Measurements from ENCODE around the gene EZH1.
"Not testable (repeated sequence)": the region's sequence is repeated elsewhere in the genome, so short reads cannot be mapped to it uniquely, and the experiment has no call there.

The EZH1 gene

DNA sequence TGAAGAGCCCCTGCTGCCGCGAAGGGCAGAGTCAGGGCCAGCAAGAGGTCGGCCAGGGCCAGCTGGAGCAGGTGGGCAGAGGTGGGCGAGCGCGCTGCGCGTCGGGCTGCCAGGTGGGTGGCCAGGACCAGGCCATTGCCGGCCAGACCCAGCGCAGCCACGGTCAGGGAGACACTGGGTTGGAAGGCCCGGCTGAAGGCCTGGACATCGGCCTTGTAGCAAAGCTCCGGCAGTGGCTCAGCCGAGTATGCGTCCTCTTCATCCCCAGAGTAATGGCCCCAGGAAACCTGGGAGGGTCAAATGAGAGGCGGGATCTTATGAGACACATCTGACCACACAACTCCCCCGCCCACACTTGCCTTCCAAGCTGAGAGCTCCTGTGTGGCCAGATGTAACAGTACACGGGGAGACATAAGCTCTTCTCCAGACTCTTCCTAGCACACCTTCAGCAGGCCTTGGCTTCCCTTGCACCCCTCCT, 64.5 kb downstream of the EZH1 start:
- no peak for DNase-seq

- peak; percentile 79 for DNase-seq
These were observed 65.1 kb downstream of the EZH1 start for GRCh38 chr17:42679492-42680330.

GRCh38 chr17:42678951-42679491, 65.8 kb downstream of the EZH1 start:
- peak; percentile 48 for DNase-seq

- DNase-seq, result peak; percentile 78
These were observed 66.7 kb downstream of the EZH1 start for GRCh38 chr17:42677921-42678781.

DNA sequence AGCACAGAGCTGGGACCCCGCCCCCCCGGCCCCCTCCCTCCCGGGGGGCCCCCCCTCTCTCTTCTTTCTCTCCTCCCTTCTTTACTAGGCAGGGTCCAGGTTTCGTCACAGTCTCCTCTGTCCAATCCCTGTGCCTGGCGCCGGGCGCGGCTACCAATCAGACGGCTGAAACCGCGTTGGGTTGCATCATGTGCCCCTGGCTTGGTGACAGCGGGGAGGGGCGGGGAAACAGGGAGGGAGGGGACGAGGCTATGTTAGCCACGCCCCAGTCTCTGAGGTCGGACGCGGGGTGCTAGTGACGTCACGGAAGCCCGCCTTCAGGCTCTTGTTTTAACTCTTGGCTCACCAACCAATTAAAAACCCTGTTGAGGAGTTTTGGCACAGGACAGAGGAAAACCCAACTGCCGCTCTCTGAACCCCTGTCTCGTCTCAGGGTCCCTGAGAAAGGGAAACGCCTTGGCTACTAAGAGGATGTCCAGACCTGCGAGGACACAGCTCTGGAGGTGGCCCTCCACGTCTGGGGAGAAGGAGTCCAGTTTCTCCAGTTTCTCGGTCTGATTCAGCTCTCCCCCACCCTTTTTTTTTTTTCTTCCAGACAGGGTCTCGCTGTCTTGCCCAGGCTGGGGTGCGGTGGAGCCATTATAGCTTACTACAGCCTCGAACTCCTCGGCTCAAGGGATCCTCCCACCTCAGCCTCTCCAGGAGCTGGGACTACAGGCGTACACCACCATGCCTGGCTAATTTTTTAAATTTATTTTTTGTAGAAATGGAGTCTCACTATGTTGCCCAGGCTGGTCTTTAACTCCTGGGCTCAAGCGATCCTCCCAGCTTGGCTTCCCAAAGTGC, 67.6 kb downstream of the EZH1 start:
- DNase-seq, result peak; percentile 98

- peak; percentile 19 for DNase-seq
These were observed 68.3 kb downstream of the EZH1 start, which contains the start of gene PLEKHH3 for GRCh38 chr17:42676424-42677011. TSS of gene PLEKHH3 (minus strand) at chr17:42676994. CDS start at chr17:42676563, 431 bp downstream.

- no peak for DNase-seq
These were observed 68.8 kb downstream of the EZH1 start for GRCh38 chr17:42675965-42676423.

GRCh38 chr17:42675348-42675964, 69.4 kb downstream of the EZH1 start:
- DNase-seq, result no peak

DNA sequence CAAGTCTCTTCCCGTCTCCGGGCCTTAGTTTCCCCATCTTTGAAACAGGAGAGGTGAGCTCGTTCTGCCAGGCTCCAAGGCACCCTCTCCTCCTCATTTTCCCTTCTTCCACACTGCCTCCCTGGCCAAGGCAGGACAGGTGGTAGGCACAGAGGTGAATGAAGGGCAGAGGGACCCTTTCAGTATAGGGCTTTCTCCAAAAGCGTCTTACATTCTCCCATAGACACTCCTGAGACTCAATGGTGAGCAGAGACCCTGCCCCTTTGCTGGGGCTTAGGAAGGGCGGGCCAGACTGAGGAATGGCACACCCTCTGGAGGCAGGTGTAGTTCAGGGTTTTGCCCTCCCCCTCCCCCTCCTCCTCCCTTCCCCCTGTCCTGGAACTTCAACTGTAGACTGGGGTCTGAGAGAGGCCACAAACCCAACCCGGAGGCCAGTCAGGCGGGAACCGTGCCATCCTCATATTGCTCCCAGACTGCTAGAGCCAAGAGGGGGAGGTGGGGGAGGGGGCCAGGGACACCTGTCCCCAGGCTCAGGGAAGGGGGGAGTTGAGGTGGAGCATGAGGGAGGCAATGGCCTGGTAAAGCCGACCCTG, 70.0 kb downstream of the EZH1 start:
- DNase-seq, result no peak

- peak; percentile 42 for DNase-seq
These were observed 70.7 kb downstream of the EZH1 start for GRCh38 chr17:42673885-42674754.

DNA sequence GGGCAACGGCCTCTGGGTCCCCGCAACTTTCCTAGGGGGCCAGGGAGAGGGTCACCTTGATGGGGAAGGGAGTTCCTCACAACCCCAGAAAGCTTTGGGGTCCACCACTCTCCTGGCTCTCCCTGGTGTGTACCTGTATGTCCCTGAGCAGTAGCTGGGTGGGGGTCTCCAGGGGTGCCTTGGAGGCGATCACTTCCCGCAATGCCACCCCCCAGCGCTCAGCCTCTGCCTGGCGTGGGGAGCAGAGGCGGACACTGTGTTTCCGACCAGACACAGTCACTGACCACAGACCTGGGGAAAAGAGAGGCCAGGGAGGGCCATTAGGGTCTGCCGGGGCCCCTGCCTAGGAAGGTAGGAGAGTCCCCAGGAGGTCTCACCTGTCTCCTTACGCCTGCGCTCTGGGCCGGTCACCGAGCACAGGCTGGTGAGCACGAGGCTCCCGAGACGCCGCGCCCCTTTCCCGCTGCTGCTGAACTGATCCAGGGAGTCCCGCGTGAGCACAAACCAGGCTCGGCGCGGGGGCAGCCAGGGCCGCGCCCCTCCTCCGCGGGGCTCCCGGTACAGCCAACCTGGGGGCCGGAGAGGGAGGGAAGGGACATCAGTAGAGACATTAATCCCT, 71.5 kb downstream of the EZH1 start:
- DNase-seq, result no peak

DNA sequence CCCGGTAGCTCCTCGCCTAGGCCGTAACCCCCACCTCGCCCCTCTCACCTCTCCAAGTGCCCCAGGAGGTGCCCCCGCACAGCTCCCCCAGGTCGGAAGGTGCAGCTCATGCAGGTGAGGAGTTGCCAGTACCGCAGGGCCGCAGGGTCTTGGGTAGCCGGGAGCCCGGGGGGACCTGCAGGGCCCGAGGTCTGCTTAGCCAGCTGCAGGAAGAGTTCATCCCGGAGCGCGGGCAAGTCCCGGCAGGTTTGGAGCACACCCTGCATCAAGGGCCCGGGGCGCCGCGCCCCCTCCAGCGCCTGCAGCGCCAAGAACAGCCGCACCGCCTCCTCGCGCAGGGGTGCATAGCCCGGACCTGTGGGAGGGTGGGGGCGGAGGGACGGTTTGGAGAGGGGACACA, 72.8 kb downstream of the EZH1 start:
- no peak for DNase-seq

DNA sequence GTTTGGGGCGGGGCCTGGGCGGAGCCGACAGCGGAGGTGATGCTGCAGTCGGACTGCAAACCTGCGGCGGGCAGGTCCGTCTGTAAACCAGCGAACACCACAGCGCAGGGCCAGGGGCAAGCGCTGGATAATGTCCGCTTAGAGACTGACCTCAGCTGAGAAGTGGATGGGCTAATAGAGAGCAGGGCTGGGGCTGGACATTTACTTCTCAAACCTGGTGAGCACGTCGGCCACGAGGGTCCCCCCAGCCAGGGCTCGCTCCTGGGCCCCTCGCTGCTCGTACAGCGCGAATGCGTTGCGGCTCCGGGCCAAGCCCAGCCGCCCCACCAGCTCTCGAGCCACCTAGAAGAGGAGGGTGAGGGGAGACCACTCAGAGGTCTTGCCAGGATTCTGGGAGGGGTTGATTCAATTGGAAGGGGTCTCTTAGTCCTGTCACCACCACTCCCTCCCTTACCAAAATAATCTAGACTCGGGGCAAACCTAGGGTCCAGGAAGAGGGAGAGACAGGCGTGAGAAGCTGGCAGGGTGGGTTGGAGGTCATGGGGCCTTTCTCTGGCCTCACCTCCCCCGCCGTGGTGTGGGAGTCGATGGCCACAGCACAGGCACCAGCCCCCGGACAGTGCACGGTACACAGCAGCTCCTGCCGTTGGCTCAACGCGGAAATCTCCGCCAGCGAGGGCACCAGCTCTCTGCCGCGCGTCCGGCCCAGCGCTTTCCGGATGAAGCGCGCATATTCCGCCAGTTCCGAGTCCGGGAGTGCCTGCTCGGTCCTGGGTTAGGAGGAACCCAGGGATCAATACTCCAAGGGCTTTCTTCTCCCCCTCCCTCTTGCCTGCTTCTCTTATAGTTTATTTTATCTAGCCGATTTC, 73.8 kb downstream of the EZH1 start:
- peak; percentile 52 for DNase-seq

- peak; percentile 57 for DNase-seq
These were observed 74.7 kb downstream of the EZH1 start for GRCh38 chr17:42669977-42670788.

DNA sequence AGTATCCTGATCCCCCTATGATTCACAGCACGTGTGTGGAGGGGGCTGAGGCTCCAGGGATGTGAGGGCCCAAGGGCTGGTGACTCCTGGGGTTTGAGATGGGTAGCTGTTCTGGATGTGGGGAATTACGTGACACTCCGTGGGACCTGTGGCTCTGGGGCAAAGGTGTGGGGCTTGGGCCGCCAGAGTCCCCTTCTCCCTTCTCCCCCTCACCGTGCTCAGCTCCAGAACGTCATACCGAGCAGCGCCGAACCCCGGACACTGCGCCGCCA, 75.2 kb downstream of the EZH1 start:
- DNase-seq, result no peak

GRCh38 chr17:42667088-42667951, 77.5 kb downstream of the EZH1 start:
- no peak for DNase-seq

DNA sequence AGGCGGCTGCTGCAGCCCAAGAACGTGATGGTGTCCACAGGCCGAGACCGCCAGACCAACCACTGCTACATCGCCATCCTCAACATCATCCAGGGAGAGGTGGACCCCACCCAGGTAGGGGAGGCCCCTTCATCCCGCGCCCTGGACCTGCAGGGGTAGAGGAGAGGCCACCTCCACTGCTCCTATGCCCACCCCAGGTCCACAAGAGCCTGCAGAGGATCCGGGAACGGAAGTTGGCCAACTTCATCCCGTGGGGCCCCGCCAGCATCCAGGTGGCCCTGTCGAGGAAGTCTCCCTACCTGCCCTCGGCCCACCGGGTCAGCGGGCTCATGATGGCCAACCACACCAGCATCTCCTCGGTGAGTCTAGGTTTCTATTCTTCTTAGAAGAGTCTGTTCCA, 78.7 kb downstream of the EZH1 start:
- DNase-seq, result not testable (repeated sequence)
